ENCODE results near the gene PSMD3.

DNA sequence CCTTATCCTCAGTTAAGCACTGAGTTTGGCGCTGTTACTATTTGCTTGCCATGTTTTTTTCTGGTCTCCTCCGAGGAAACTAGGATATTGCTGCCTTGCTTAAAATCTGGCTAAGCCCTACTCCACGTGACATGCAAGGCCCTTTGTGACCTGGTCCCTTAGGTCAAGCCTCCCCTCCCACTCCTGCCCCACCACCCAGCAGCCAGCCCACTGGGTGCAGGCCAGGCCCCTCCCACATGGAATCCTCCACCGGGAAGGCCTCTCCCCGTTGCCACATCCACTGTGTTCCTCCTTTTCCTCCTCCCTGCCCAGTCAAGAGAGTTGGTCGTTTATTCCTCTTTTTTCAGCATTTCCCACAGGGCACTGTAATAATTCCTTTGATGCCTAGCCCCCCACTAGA is 16.2 kb downstream of the PSMD3 start:
- TF ChIP-seq, protein P1, sequence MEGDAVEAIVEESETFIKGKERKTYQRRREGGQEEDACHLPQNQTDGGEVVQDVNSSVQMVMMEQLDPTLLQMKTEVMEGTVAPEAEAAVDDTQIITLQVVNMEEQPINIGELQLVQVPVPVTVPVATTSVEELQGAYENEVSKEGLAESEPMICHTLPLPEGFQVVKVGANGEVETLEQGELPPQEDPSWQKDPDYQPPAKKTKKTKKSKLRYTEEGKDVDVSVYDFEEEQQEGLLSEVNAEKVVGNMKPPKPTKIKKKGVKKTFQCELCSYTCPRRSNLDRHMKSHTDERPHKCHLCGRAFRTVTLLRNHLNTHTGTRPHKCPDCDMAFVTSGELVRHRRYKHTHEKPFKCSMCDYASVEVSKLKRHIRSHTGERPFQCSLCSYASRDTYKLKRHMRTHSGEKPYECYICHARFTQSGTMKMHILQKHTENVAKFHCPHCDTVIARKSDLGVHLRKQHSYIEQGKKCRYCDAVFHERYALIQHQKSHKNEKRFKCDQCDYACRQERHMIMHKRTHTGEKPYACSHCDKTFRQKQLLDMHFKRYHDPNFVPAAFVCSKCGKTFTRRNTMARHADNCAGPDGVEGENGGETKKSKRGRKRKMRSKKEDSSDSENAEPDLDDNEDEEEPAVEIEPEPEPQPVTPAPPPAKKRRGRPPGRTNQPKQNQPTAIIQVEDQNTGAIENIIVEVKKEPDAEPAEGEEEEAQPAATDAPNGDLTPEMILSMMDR (IDR thresholded peaks at IDR 0.05): no peak
- no peak for TF ChIP-seq ZFX (IDR thresholded peaks at IDR 0.05; ENCODE audit: borderline replicate concordance)
